Sigmoid colon (tissue), 4 donors: ENCODE results near the gene TMC2.

ENCODE experiments used
- CTCF ChIP-seq, 4 experiments: fragments of 450-650 bp in 3 of 4; fragments of 200-600 bp in 1 of 4; IDR thresholded peaks; one replicate each; pipeline ENCODE4 v1.5.1; 2016 to 2019; ENCODE audit warnings: antibody characterized with exemption in 4 of 4, mild to moderate bottlenecking in 3 of 4, moderate library complexity in 2 of 4
- EP300 ChIP-seq, 4 donors: sonication (generic); formaldehyde crosslinking; IDR thresholded peaks; one replicate each; pipeline ENCODE4 v1.6.1; 2017; ENCODE audit warnings: antibody characterized with exemption in 4 of 4

- TF ChIP-seq EP300 (IDR thresholded peaks at IDR 0.05) = no peak
- no peak for TF ChIP-seq CTCF (IDR thresholded peaks at IDR 0.05)
These were observed 728 bp downstream of the TMC2 start for GRCh38 chr20:2537101-2537500.
